T-helper 2 cell treated with Interferon-gamma antibody and Interleukin-4, amounts not matched to agents 5 μg/mL and 100 μg/mL, for 36 hours (primary cell): ENCODE measurements around the gene CETP.
"Not testable (repeated sequence)": the region's sequence is repeated elsewhere in the genome, so short reads cannot be mapped to it uniquely, and the experiment has no call there.

Experiments
- DNase-seq: peaks from one replicate; pipeline ENCODE4 v3.0.0; 2021; ENCODE audit warnings: low spot score
- H3K27ac Mint-ChIP-seq: one replicate; pipeline ENCODE4 v1.8.0; 2021; ENCODE audit warnings: mild to moderate bottlenecking, mixed read lengths
- H3K27me3 Mint-ChIP-seq: one replicate; pipeline ENCODE4 v1.8.0; 2021; ENCODE audit warnings: low read depth, mixed read lengths
- H3K36me3 Mint-ChIP-seq: one replicate; pipeline ENCODE4 v1.8.0; 2021; ENCODE audit warnings: low read depth, mixed read lengths
- H3K4me1 Mint-ChIP-seq: one replicate; pipeline ENCODE4 v1.8.0; 2021; ENCODE audit warnings: low read depth, mixed read lengths
- H3K4me3 Mint-ChIP-seq: one replicate; pipeline ENCODE4 v1.8.0; 2022; ENCODE audit warnings: mild to moderate bottlenecking, moderate library complexity, mixed read lengths
- H3K9me3 Mint-ChIP-seq: one replicate; pipeline ENCODE4 v1.8.0; 2021; ENCODE audit warnings: mixed read lengths

CETP gene

GRCh38 chr16:56930486-56931270, 31.1 kb upstream of the CETP start:
- peak overlapping the region; percentile 99 for H3K27ac Mint-ChIP-seq
- peaks cover 25% of the 10 kb centered on the region for H3K4me1 Mint-ChIP-seq
- no peaks in the 10 kb centered on the region for H3K9me3 Mint-ChIP-seq
- H3K4me3 Mint-ChIP-seq, result peak overlapping the region; percentile 99
- H3K27me3 Mint-ChIP-seq, result no peaks in the 10 kb centered on the region
- peaks cover 31% of the 10 kb centered on the region for H3K36me3 Mint-ChIP-seq
- DNase-seq, result no peak

DNA sequence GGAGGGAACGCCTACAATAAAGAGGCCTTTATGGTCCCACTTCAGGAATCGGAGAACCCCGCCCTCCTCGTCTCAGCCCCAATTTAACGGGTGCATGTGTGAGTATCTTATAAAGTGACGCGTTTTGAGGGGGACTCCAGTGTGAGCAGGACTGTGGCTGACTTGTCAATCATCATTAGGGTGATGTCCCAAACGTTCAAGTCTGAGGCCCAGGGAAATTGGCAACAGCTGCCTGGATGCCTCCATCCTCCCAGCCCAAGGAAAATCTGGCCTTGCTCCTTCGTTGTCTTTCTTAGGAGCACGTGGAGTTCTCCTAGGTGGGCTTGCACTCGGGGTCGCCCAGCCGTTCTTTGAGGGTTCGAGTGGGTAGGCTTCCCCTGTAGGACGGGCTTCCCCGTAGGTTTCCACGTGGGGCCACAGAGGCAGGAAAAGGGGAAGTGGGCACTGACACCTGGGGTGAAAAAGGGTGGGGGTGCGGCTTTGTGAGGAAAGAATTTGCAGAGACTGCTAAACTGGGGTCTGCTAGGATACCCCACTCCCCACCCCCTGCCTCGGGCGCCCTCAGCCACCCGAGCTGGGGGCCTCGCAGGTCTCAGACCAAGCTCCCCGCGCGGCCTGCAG, 30.4 kb upstream of the CETP start:
- Mint-ChIP-seq H3K27ac (peak overlapping the region; percentile 99), H3K27me3 (no peaks in the 10 kb centered on the region), H3K4me1 (peaks cover 31% of the 10 kb centered on the region), H3K4me3 (peak overlapping the region; percentile 99), H3K36me3 (peaks cover 37% of the 10 kb centered on the region), H3K9me3 (no peaks in the 10 kb centered on the region)
- no peak for DNase-seq

DNA sequence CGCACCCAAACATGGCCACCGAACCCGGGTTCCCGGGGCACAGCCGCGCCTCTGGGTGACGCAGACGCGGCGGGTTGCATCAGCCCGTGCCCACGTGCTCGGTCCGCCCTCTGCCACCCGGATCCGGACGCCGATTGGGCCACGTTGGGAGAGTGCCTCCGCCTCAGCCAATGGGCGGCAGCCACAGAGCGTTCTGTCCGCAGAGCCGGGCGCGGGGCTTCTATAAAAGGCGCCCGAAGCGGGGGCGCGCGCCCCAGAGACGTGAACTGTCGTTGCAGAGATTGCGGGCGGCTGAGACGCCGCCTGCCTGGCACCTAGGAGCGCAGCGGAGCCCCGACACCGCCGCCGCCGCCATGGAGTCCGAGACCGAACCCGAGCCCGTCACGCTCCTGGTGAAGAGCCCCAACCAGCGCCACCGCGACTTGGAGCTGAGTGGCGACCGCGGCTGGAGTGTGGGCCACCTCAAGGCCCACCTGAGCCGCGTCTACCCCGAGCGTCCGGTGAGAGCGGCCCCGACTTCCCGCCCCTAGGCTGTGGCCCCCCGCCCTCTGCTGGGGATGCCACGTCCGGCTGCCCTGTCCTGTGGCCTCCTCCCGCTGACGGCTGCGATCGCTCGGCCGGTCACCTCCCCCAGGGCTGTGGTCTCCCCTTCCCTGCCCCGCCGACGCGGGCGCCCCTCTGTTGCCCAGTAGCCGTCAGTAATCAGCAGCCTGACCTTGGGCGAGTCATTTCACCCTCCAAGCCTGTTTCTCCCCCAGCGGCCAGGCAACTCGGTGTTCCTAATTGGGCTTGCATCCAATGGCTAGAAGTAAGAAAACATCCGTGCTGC, 29.6 kb upstream of the CETP start, which contains the start of gene HERPUD1:
Gene HERPUD1, plus strand, starts transcription at position 251 of the 829 bp plus-strand sequence. Its CDS starts 103 bp downstream, at position 354.
- Mint-ChIP-seq H3K4me1 (peaks cover 33% of the 10 kb centered on the region), H3K9me3 (no peaks in the 10 kb centered on the region), H3K27me3 (no peaks in the 10 kb centered on the region), H3K36me3 (peaks cover 43% of the 10 kb centered on the region), H3K4me3 (peak within 1 kb of the TSS; percentile 99), H3K27ac (peak within 1 kb of the TSS; percentile 99)
- DNase-seq, result peak; percentile 99

- H3K36me3 Mint-ChIP-seq, result peaks cover 51% of the 10 kb centered on the region
- H3K9me3 Mint-ChIP-seq, result no peaks in the 10 kb centered on the region
Measured at GRCh38 chr16:56932721-56933619, 28.8 kb upstream of the CETP start.

GRCh38 chr16:56933828-56934598, 27.7 kb upstream of the CETP start:
- H3K27ac Mint-ChIP-seq, result peak overlapping the region; percentile 99
- H3K4me1 Mint-ChIP-seq, result peaks cover 48% of the 10 kb centered on the region
- H3K27me3 Mint-ChIP-seq, result no peaks in the 10 kb centered on the region
- no peak for DNase-seq
- H3K36me3 Mint-ChIP-seq, result peaks cover 60% of the 10 kb centered on the region
- peak overlapping the region; percentile 99 for H3K4me3 Mint-ChIP-seq
- H3K9me3 Mint-ChIP-seq, result no peaks in the 10 kb centered on the region

More at GRCh38 chr16:56932721-56933619, 28.8 kb upstream of the CETP start:
- Mint-ChIP-seq H3K4me1 (peaks cover 39% of the 10 kb centered on the region), H3K4me3 (peak overlapping the region; percentile 99), H3K27me3 (no peaks in the 10 kb centered on the region), H3K27ac (peak overlapping the region; percentile 99)
- DNase-seq, result peak; percentile 54

DNA sequence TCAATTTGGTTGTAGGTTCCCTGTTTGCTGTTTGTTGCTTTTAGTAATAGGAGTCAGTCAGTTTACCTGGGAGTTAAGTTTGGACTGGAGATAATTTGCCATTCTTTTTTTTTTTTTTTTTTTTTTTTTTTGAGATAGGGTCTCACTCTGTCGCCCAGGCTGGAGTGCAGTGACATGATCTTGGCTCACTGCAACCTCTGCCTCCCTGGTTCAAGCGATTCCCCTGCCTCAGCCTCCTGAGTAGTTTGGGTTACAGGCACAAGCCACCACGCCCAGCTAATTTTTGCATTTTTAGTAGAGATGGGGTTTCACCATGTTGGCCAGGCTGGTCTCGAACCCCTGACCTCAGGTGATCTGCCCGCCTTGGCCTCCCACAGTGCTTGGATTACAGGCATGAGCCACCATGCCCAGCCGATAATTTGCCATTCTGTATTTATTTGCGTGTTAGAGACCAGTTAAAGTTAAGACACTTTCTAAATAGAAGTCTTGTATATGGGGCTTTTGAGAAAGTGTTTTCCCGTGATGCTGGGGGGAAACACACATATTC, 27.1 kb upstream of the CETP start:
- peak overlapping the region; percentile 79 for H3K27ac Mint-ChIP-seq
- DNase-seq, H3K27me3 Mint-ChIP-seq, H3K9me3 Mint-ChIP-seq: not testable (repeated sequence)
- peak overlapping the region; percentile 99 for H3K4me3 Mint-ChIP-seq
- H3K4me1 Mint-ChIP-seq, result peaks cover 53% of the 10 kb centered on the region
- H3K36me3 Mint-ChIP-seq, result peaks cover 67% of the 10 kb centered on the region

GRCh38 chr16:56935201-56935600, 26.5 kb upstream of the CETP start:
- Mint-ChIP-seq H3K4me1 (peaks cover 59% of the 10 kb centered on the region), H3K27me3 (no peaks in the 10 kb centered on the region), H3K36me3 (peaks cover 72% of the 10 kb centered on the region), H3K27ac (peak overlapping the region; percentile 54), H3K9me3 (no peaks in the 10 kb centered on the region), H3K4me3 (peak overlapping the region; percentile 99)
- DNase-seq, result no peak

- Mint-ChIP-seq H3K27me3 (no peaks in the 10 kb centered on the region), H3K36me3 (peaks cover 81% of the 10 kb centered on the region), H3K9me3 (no peaks in the 10 kb centered on the region), H3K4me3 (peak overlapping the region; percentile 99), H3K4me1 (peaks cover 58% of the 10 kb centered on the region), H3K27ac (peak overlapping the region; percentile 47)
- DNase-seq, result no peak
Measured at GRCh38 chr16:56936491-56936890, 25.3 kb upstream of the CETP start.

- Mint-ChIP-seq H3K36me3 (peaks cover 85% of the 10 kb centered on the region), H3K4me1 (peaks cover 60% of the 10 kb centered on the region), H3K4me3 (peak overlapping the region; percentile 99), H3K9me3 (no peaks in the 10 kb centered on the region), H3K27me3 (no peaks in the 10 kb centered on the region), H3K27ac (no peak overlapping the region)
- no peak for DNase-seq
Measured at GRCh38 chr16:56936950-56937349, 24.8 kb upstream of the CETP start.

- H3K27me3 Mint-ChIP-seq, result no peaks in the 10 kb centered on the region
- peaks cover 87% of the 10 kb centered on the region for H3K36me3 Mint-ChIP-seq
- peak overlapping the region; percentile 79 for H3K4me3 Mint-ChIP-seq
- H3K9me3 Mint-ChIP-seq, result no peaks in the 10 kb centered on the region
- H3K27ac Mint-ChIP-seq, result peak overlapping the region; percentile 84
- H3K4me1 Mint-ChIP-seq, result peaks cover 71% of the 10 kb centered on the region
- DNase-seq, result peak; percentile 71
Measured at GRCh38 chr16:56938664-56939513, 22.9 kb upstream of the CETP start.

DNA sequence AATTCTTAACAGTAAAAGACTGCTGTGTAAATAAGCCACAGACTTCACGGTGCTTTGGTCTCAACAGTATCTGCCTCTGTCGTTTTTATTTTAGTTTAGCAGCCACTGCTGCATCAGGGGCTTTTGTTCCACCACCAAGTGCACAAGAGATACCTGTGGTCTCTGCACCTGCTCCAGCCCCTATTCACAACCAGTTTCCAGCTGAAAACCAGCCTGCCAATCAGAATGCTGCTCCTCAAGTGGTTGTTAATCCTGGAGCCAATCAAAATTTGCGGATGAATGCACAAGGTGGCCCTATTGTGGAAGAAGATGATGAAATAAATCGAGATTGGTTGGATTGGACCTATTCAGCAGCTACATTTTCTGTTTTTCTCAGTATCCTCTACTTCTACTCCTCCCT, 21.9 kb upstream of the CETP start:
- H3K4me3 Mint-ChIP-seq, result peak overlapping the region; percentile 79
- no peaks in the 10 kb centered on the region for H3K9me3 Mint-ChIP-seq
- no peak for DNase-seq
- H3K4me1 Mint-ChIP-seq, result peaks cover 65% of the 10 kb centered on the region
- H3K27ac Mint-ChIP-seq, result peak overlapping the region; percentile 84
- peaks cover 88% of the 10 kb centered on the region for H3K36me3 Mint-ChIP-seq
- H3K27me3 Mint-ChIP-seq, result no peaks in the 10 kb centered on the region

GRCh38 chr16:56941092-56941491, 20.7 kb upstream of the CETP start:
- no peak for DNase-seq
- H3K4me3 Mint-ChIP-seq, result no peak overlapping the region
- no peak overlapping the region for H3K27ac Mint-ChIP-seq
- H3K9me3 Mint-ChIP-seq, result no peaks in the 10 kb centered on the region
- H3K36me3 Mint-ChIP-seq, result peaks cover 85% of the 10 kb centered on the region
- H3K4me1 Mint-ChIP-seq, result peaks cover 55% of the 10 kb centered on the region
- H3K27me3 Mint-ChIP-seq, result no peaks in the 10 kb centered on the region
